Breast epithelium (tissue), 4 donors: Measurements from ENCODE around the gene CBLB. TPM values are rescaled to one million over a fixed set of nuclear protein-coding genes. Genes with fewer than 3 reads are reported as not detected.

ENCODE experiments used
- DNase-seq, 2 donors: peaks; one replicate each; pipeline ENCODE4 v3.0.0-alpha.2; 2019; ENCODE audit warnings: low spot score in 2 of 2
- H3K27ac ChIP-seq, 2 donors: fragments of 200-600 bp; sonication (generic) in 1 of 2; one replicate each; pipeline ENCODE4 v1.5.1; 2016 to 2019; ENCODE audit warnings: mild to moderate bottlenecking in 1 of 2
- H3K27me3 ChIP-seq, 2 donors: fragments of 200-600 bp; sonication (generic) in 1 of 2; one replicate each; pipeline versions ENCODE4 v1.5.1 to v1.6.0; 2017 to 2019; ENCODE audit warnings: control low read depth in 1 of 2, mild to moderate bottlenecking in 1 of 2
- H3K36me3 ChIP-seq: fragments of 200-600 bp; one replicate; pipeline ENCODE4 v1.5.1; 2019
- H3K4me1 ChIP-seq, 2 donors: fragments of 200-600 bp; sonication (generic); one replicate each; pipeline ENCODE4 v1.5.1; 2016 to 2019; ENCODE audit warnings: control low read depth in 1 of 2
- H3K4me3 ChIP-seq, 3 donors: fragments of 200-600 bp; sonication (generic); 1 replicate in 2 of 3; 2 replicates in 1 of 3; pipeline ENCODE4 v1.5.1; 2016 to 2019; ENCODE audit warnings: mild to moderate bottlenecking in 3 of 3, moderate library complexity in 2 of 3
- H3K9me3 ChIP-seq, 2 donors: fragments of 200-600 bp; sonication (generic) in 1 of 2; one replicate each; pipeline ENCODE4 v1.5.1; 2016 to 2019; ENCODE audit warnings: control low read depth in 1 of 2
- CTCF ChIP-seq, 3 donors: fragments of 450-650 bp; IDR thresholded peaks; one replicate each; pipeline ENCODE4 v1.5.1; 2016 to 2017; ENCODE audit warnings: antibody characterized with exemption in 3 of 3, mild to moderate bottlenecking in 3 of 3, moderate library complexity in 3 of 3
- POLR2A ChIP-seq: fragments of 450-650 bp; IDR thresholded peaks from one replicate; pipeline ENCODE4 v1.6.1; 2016; ENCODE audit warnings: antibody characterized with exemption, mild to moderate bottlenecking, moderate library complexity
- POLR2AphosphoS5 ChIP-seq, 3 donors: sonication (generic); formaldehyde crosslinking; IDR thresholded peaks; one replicate each; pipeline ENCODE4 v1.6.1; 2017; ENCODE audit warnings: antibody characterized with exemption in 3 of 3
- intact Hi-C: fragments of 100-400 bp; cut with DNase I; formaldehyde crosslinking; loops from one replicate; pipeline ENCODE4 v1.15.1; 2023; ENCODE audit warnings: low total_unique reads
- total RNA-seq, 3 donors: library from RNA; depleted of rRNA; stranded (reverse); fragments of >200 nt; gene quantifications; one replicate each; pipeline ENCODE4 v1.1.0, GENCODE V29; 2016

CBLB gene
- total RNA-seq, 3 donors from 2014 or later = 57.7 to 107 (median 70.8) TPM

GRCh38 chr3:105856605-105857004 is 12.2 kb downstream of the CBLB start:
- no peak overlapping the region for H3K4me3 ChIP-seq
- intact Hi-C loops = no loop called here
- TF ChIP-seq CTCF (IDR thresholded peaks at IDR 0.05) (no peak), POLR2AphosphoS5 (IDR thresholded peaks at IDR 0.05) (no peak), POLR2A (no peak)
- no peaks in the 10 kb centered on the region for H3K36me3 ChIP-seq
- H3K4me1 ChIP-seq = no peaks in the 10 kb centered on the region
- H3K9me3 ChIP-seq = no peaks in the 10 kb centered on the region
- no peaks in the 10 kb centered on the region for H3K27me3 ChIP-seq
- H3K27ac ChIP-seq = no peak overlapping the region
- DNase-seq = no peak

GRCh38 chr3:105853801-105854432 is 14.9 kb downstream of the CBLB start:
- intact Hi-C loops = no loop called here
- H3K4me1 ChIP-seq = no peaks in the 10 kb centered on the region
- H3K36me3 ChIP-seq = no peaks in the 10 kb centered on the region
- DNase-seq = no peak
- H3K27ac ChIP-seq = no peak overlapping the region
- no peaks in the 10 kb centered on the region for H3K27me3 ChIP-seq
- TF ChIP-seq POLR2A = no peak
- TF ChIP-seq CTCF (IDR thresholded peaks at IDR 0.05) = no peak
- TF ChIP-seq POLR2AphosphoS5 (IDR thresholded peaks at IDR 0.05) = no peak
- no peak overlapping the region for H3K4me3 ChIP-seq
- H3K9me3 ChIP-seq = no peaks in the 10 kb centered on the region

- no peaks in the 10 kb centered on the region for H3K27me3 ChIP-seq
- no peaks in the 10 kb centered on the region for H3K9me3 ChIP-seq
- no peak overlapping the region for H3K4me3 ChIP-seq
- H3K36me3 ChIP-seq = no peaks in the 10 kb centered on the region
- TF ChIP-seq CTCF (IDR thresholded peaks at IDR 0.05) (no peak), POLR2AphosphoS5 (IDR thresholded peaks at IDR 0.05) (no peak), POLR2A (no peak)
- H3K4me1 ChIP-seq = no peaks in the 10 kb centered on the region
- intact Hi-C loops = no loop called here
- H3K27ac ChIP-seq = no peak overlapping the region
- DNase-seq = no peak
These were observed 17.2 kb downstream of the CBLB start for GRCh38 chr3:105851582-105851981.

- TF ChIP-seq POLR2A (no peak), POLR2AphosphoS5 (IDR thresholded peaks at IDR 0.05) (no peak), CTCF (IDR thresholded peaks at IDR 0.05) (no peak)
- Histone ChIP-seq H3K4me1 (no peaks in the 10 kb centered on the region), H3K36me3 (no peaks in the 10 kb centered on the region), H3K27ac (no peak overlapping the region), H3K4me3 (no peak overlapping the region), H3K9me3 (no peaks in the 10 kb centered on the region), H3K27me3 (no peaks in the 10 kb centered on the region)
- DNase-seq = no peak
- intact Hi-C loops = no loop called here
These were observed 17.6 kb downstream of the CBLB start for GRCh38 chr3:105851176-105851575.

GRCh38 chr3:105850593-105850992 is 18.2 kb downstream of the CBLB start:
- TF ChIP-seq POLR2A (no peak), CTCF (IDR thresholded peaks at IDR 0.05) (no peak), POLR2AphosphoS5 (IDR thresholded peaks at IDR 0.05) (no peak)
- Histone ChIP-seq H3K9me3 (no peaks in the 10 kb centered on the region), H3K4me3 (no peak overlapping the region), H3K27me3 (no peaks in the 10 kb centered on the region), H3K27ac (no peak overlapping the region), H3K4me1 (no peaks in the 10 kb centered on the region), H3K36me3 (no peaks in the 10 kb centered on the region)
- no peak for DNase-seq
- intact Hi-C loops = no loop called here
